Measurements from ENCODE around the gene COL18A1. TPM values are rescaled to one million over a fixed set of nuclear protein-coding genes. Genes with fewer than 3 reads are reported as not detected.

COL18A1 gene
- total and polyA plus RNA-seq, 2 of the 8 experiments (the other 6 are each of a cell fraction or from before 2014, with no cell fraction given): 145 to 201 TPM

GRCh38 chr21:45403825-45404729 is 888 bp upstream of the COL18A1 start:
- POLR2A ChIA-PET (ENCODE audit: partially characterized antibody): interaction anchor here (1.1 kb wide), 1 partner anchor 123 kb away, joined by 3 read pairs; no protein-coding TSS in a partner anchor
- 0 out of 2 replicates have a peak overlapping the region, but pooled peaks have one; percentile 98 for H2BK12ac ChIP-seq (ENCODE audit: low read depth, low read length)
- H3K4me3 ChIP-seq (ENCODE audit: extremely low read depth in 1 of 4, insufficient read depth in 2 of 4, low read depth in 3 of 4, low read length in 4 of 4): peak overlapping the region; percentile 54 to 77 (median 66)
- H2BK5ac ChIP-seq (ENCODE audit: low read depth, low read length): no peak overlapping the region; the same call in 1 of the 2 replicates
- peaks cover 10 to 16% of the 10 kb centered on the region in 2 experiments for H4K20me1 ChIP-seq (replicated peaks in 1 of 2; ENCODE audit: control insufficient read depth in 1 of 2, insufficient read depth in 2 of 2, low read length in 2 of 2)
- H3K4me2 ChIP-seq (ENCODE audit: insufficient read depth in 1 of 2, low read depth in 2 of 2, low read length in 2 of 2): peak overlapping the region; percentile 75
- no peaks in the 10 kb centered on the region for H3K36me3 ChIP-seq (ENCODE audit: control insufficient read depth in 2 of 4, insufficient read depth in 4 of 4, low read length in 3 of 4)
- H2AK5ac ChIP-seq (ENCODE audit: low read depth, low read length): peak overlapping the region; percentile 100; the same call in 1 of the 2 replicates
- peaks cover 5 to 31% of the 10 kb centered on the region in 2 experiments; a peak in 3 of 4 replicates for H3K79me2 ChIP-seq (ENCODE audit: control insufficient read depth in 1 of 2, insufficient read depth in 2 of 2, low read length in 2 of 2)
- H3K79me1 ChIP-seq (ENCODE audit: low read depth, low read length): peaks cover 12% of the 10 kb centered on the region
- DNase-seq (ENCODE audit: low read depth in 1 of 2, low spot score in 2 of 2) (peak in 1 of 2 experiments; percentile 34), FAIRE-seq (no peak)
- H3K14ac ChIP-seq (ENCODE audit: insufficient read length): no peak overlapping the region
- H3K9ac ChIP-seq (replicated peaks in 1 of 4; ENCODE audit: extremely low read depth in 1 of 4, low read depth in 3 of 4, low read length in 3 of 4): no peak overlapping the region
- peaks cover 0 to 4% (median 0%) of the 10 kb centered on the region in 4 experiments; a peak in 4 of 7 replicates for H3K27me3 ChIP-seq (replicated peaks in 1 of 4; ENCODE audit: control insufficient read depth in 3 of 4, extremely low read depth in 1 of 4, insufficient read depth in 3 of 4, low read length in 3 of 4)
- peak overlapping the region; percentile 81 for H2BK120ac ChIP-seq (replicated peaks; ENCODE audit: low read depth, low read length)
- 23% methylated on average over 25 of the region's 39 CpGs; no CpG with 5 or more reads in 1 of the 2 experiments for WGBS, 2 experiments (ENCODE audit: extremely low coverage in 1 of 2, insufficient coverage in 1 of 2, insufficient read length in 1 of 2, insufficient replicate concordance in 2 of 2, low coverage in 1 of 2, low lambda C conversion rate in 2 of 2, missing lambda C conversion rate in 1 of 2)
- H3K9me3 ChIP-seq (ENCODE audit: insufficient read depth in 2 of 2, low read depth in 1 of 2, low read length in 1 of 2): peaks cover 0 to 7% of the 10 kb centered on the region in 2 experiments; a peak in 2 of 4 replicates
- H4K8ac ChIP-seq (ENCODE audit: extremely low read depth, insufficient read depth, low read length): peak overlapping the region; percentile 68; the same call in 1 of the 2 replicates
- no peak overlapping the region for H3K4ac ChIP-seq (replicated peaks; ENCODE audit: insufficient read length, low read depth, low read length)
- peak overlapping the region; percentile 25 for H4K91ac ChIP-seq (replicated peaks; ENCODE audit: insufficient read length, low read length)
- H3K23ac ChIP-seq (ENCODE audit: insufficient read length): no peak overlapping the region
- peaks cover 13 to 33% (median 25%) of the 10 kb centered on the region in 4 experiments for H3K4me1 ChIP-seq (replicated peaks in 1 of 4; ENCODE audit: control insufficient read depth in 3 of 4, insufficient read depth in 4 of 4, low read length in 3 of 4)
- no peak overlapping the region; the same call in 1 of the 2 replicates for H2AFZ ChIP-seq (ENCODE audit: low read length)
- H2BK20ac ChIP-seq (ENCODE audit: low read length): peak overlapping the region; percentile 13; the same call in 1 of the 2 replicates
- peak overlapping the region; percentile 97; the same call in 1 of the 2 replicates for H2BK15ac ChIP-seq (ENCODE audit: low read length)
- CTCF ChIA-PET (ENCODE audit: partially characterized antibody): interaction anchor here (0.6 to 1.8 kb wide), 2 partner anchors 45 to 114 kb away, joined by 3 to 4 read pairs; no protein-coding TSS in a partner anchor
- peaks cover 6% of the 10 kb centered on the region for H3K23me2 ChIP-seq (ENCODE audit: low read depth, low read length)
- H4K5ac ChIP-seq (ENCODE audit: insufficient read length, low read depth, low read length): peak overlapping the region; percentile 45
- H3K56ac ChIP-seq (replicated peaks; ENCODE audit: insufficient read length, low read depth, low read length): no peak overlapping the region
- H3K18ac ChIP-seq (ENCODE audit: extremely low read depth, low read length): peak overlapping the region; percentile 87
- no peak overlapping the region; the same call in 1 of the 2 replicates for H3K27ac ChIP-seq (ENCODE audit: low read depth, low read length)
- no peak for TF ChIP-seq CHD2 (IDR thresholded peaks at IDR 0.05; ENCODE audit: low read length)
- TF ChIP-seq GTF2F1 (IDR thresholded peaks at IDR 0.05; ENCODE audit: borderline replicate concordance, low read depth, low read length): no peak
- 0 out of 2 replicates have a peak, but pooled peaks have one; percentile 36 for TF ChIP-seq TCF12 (IDR thresholded peaks at IDR 0.05; ENCODE audit: low read depth, low read length)
- TF ChIP-seq, protein P1, sequence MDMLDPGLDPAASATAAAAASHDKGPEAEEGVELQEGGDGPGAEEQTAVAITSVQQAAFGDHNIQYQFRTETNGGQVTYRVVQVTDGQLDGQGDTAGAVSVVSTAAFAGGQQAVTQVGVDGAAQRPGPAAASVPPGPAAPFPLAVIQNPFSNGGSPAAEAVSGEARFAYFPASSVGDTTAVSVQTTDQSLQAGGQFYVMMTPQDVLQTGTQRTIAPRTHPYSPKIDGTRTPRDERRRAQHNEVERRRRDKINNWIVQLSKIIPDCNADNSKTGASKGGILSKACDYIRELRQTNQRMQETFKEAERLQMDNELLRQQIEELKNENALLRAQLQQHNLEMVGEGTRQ (IDR thresholded peaks at IDR 0.05; ENCODE audit: low read length): no peak
- TF ChIP-seq HDAC2 (IDR thresholded peaks at IDR 0.05; ENCODE audit: borderline replicate concordance in 1 of 2, low read depth in 2 of 2, low read length in 2 of 2): 0 out of 4 replicates have a peak, but pooled peaks of 1 of the 2 experiments have one; percentile 62
- 0 out of 2 replicates have a peak, but pooled peaks have one; percentile 17 for TF ChIP-seq TAF1 (IDR thresholded peaks at IDR 0.05; ENCODE audit: low read depth, low read length)
- no peak for TF ChIP-seq CBX5 (IDR thresholded peaks at IDR 0.05; ENCODE audit: low read depth, low read length)
- TF ChIP-seq GABPA (IDR thresholded peaks at IDR 0.05; ENCODE audit: borderline replicate concordance, insufficient read depth, low read length): 0 out of 2 replicates have a peak, but pooled peaks have one; percentile 12

All from H1 (cell line).